K562 (cell line): ENCODE measurements around the gene CCDC7. TPM values are rescaled to one million over a fixed set of nuclear protein-coding genes. Genes with fewer than 3 reads are reported as not detected.
"Not testable (repeated sequence)": the region's sequence is repeated elsewhere in the genome, so short reads cannot be mapped to it uniquely, and the experiment has no call there.

ENCODE experiments used
- ATAC-seq: fragments of 200-7000 bp; cut with Tn5 transposase; 3 replicates; pipeline ENCODE4 v1.9.1; 2020; ENCODE audit warnings: moderate library complexity
- BruUV-seq: library from RNA; stranded (reverse); fragments of 400-500 nt; replicated peaks from 2 replicates; lab custom pipeline; 2021; lab: Mats Ljungman, UMichigan
- CTCF ChIA-PET: fragments of 300-600 bp; formaldehyde crosslinking; extraction: SDS; loops from one replicate; lab custom pipeline; 2021; ENCODE audit warnings: low intra/inter-chr PET ratio; lab: Yijun Ruan, JAX
- POLR2A ChIA-PET: fragments of 300-600, 350-650 bp; sonication (Branson Sonifier 250); formaldehyde crosslinking; extraction: SDS; loops from one replicate; lab custom pipeline; 2021; ENCODE audit warnings: antibody characterized with exemption, inconsistent platforms; lab: Yijun Ruan, JAX
- DNase-seq, 4 experiments: peaks; one replicate each; pipeline versions ENCODE4 v3.0.0 to v3.0.0-alpha.2; 2011 to 2018; ENCODE audit warnings: low spot score in 3 of 4, mixed read lengths in 3 of 4; ENCODE audit errors: extremely low read depth in 1 of 4
- FAIRE-seq: peaks from 2 replicates; lab custom pipeline; 2011; peaks lifted over from hg19 to GRCh38; lab: Jason Lieb, UNC
- H2AFZ ChIP-seq: 2 replicates; pipeline ENCODE4 v1.6.0; 2011; ENCODE audit warnings: low read depth, low read length, control low read depth, inconsistent platforms
- H3K27ac ChIP-seq: fragments of 200-600 bp; 3 replicates; pipeline ENCODE4 v1.8.0; 2011; ENCODE audit warnings: low read depth, mild to moderate bottlenecking, control low read depth, inconsistent platforms, low read length, moderate library complexity, mixed read lengths; ENCODE audit errors: extremely low read depth
- H3K27me3 ChIP-seq, 2 experiments: fragments of 300-600 bp in 1 of 2; 2 replicates in 1 of 2; 3 replicates in 1 of 2; pipeline versions ENCODE4 v1.6.0 to v1.8.0; 2011; ENCODE audit warnings: inconsistent platforms in 2 of 2, low read length in 2 of 2, mild to moderate bottlenecking in 1 of 2, mixed read lengths in 1 of 2, moderate library complexity in 1 of 2; ENCODE audit not compliant: control insufficient read depth in 2 of 2, insufficient read depth in 2 of 2
- H3K36me3 ChIP-seq: fragments of 300-600 bp; 3 replicates; pipeline ENCODE4 v1.8.0; 2011; ENCODE audit warnings: mild to moderate bottlenecking, low read length, inconsistent platforms; ENCODE audit not compliant: control insufficient read depth, insufficient read depth
- H3K4me1 ChIP-seq, 2 experiments: fragments of 200-600 bp in 1 of 2; replicated peaks in 1 of 2; 2 replicates in 1 of 2; 3 replicates in 1 of 2; pipeline versions ENCODE4 v1.5.1 to v1.8.0; 2011; ENCODE audit warnings: inconsistent platforms in 2 of 2, low read length in 2 of 2, mild to moderate bottlenecking in 1 of 2, mixed read lengths in 1 of 2, moderate library complexity in 1 of 2; ENCODE audit not compliant: control insufficient read depth in 2 of 2, insufficient read depth in 2 of 2
- H3K4me2 ChIP-seq: 2 replicates; pipeline ENCODE4 v1.6.1; 2011; ENCODE audit warnings: low read length, control low read depth, inconsistent platforms, mixed read lengths; ENCODE audit not compliant: insufficient read depth
- H3K4me3 ChIP-seq: fragments of 200-600 bp; sonication (generic), shearing (Covaris generic); 2 replicates; pipeline ENCODE4 v1.5.1; 2016; ENCODE audit warnings: control low read depth, inconsistent platforms
- H3K79me2 ChIP-seq: fragments of 200-600 bp; 3 replicates; pipeline ENCODE4 v1.8.0; 2011; ENCODE audit warnings: low read length, inconsistent platforms; ENCODE audit not compliant: control insufficient read depth, insufficient read depth
- H3K9ac ChIP-seq, 2 experiments: 2 replicates each; pipeline versions ENCODE4 v1.6.0 to v1.6.1; 2011; ENCODE audit warnings: low read depth in 2 of 2, low read length in 2 of 2, control low read depth in 1 of 2, inconsistent platforms in 1 of 2, mild to moderate bottlenecking in 1 of 2, mixed read lengths in 1 of 2; ENCODE audit not compliant: insufficient read depth in 1 of 2
- H3K9me1 ChIP-seq: one replicate; pipeline ENCODE4 v1.6.0; 2011; ENCODE audit warnings: inconsistent platforms, mild to moderate bottlenecking, low read length, moderate library complexity; ENCODE audit not compliant: control insufficient read depth, insufficient read depth
- H3K9me3 ChIP-seq: replicated peaks from 2 replicates; pipeline ENCODE4 v1.5.1; 2011; ENCODE audit warnings: low read depth, low read length, inconsistent platforms; ENCODE audit not compliant: control insufficient read depth, insufficient read depth
- H4K20me1 ChIP-seq: replicated peaks from 2 replicates; pipeline ENCODE4 v1.6.1; 2011; ENCODE audit warnings: low read length, inconsistent platforms, mixed read lengths; ENCODE audit not compliant: control insufficient read depth, insufficient read depth
- ADNP ChIP-seq: fragments of 200-800 bp; sonication (Bioruptor generic); IDR thresholded peaks from 2 replicates; pipeline ENCODE4 v1.6.1; 2016; ENCODE audit warnings: missing genetic modification characterization, missing compliant biosample characterization
- BHLHE40 ChIP-seq: IDR thresholded peaks from 2 replicates; pipeline ENCODE4 v1.6.1; 2011; ENCODE audit warnings: low read length, improper control_type of control experiment
- C11orf30 ChIP-seq: fragments of 450-650 bp; IDR thresholded peaks from 2 replicates; pipeline ENCODE4 v1.6.1; 2016; ENCODE audit warnings: low read depth, mild to moderate bottlenecking
- FOXA3 ChIP-seq, 2 experiments: fragments of 450-650 bp in 1 of 2; sonication (generic) in 1 of 2; formaldehyde crosslinking; IDR thresholded peaks in 1 of 2; conservative IDR thresholded peaks in 1 of 2; 2 replicates each; pipeline versions ENCODE4 v1.4.0 to v1.8.0; 2020 to 2022; ENCODE audit warnings: mild to moderate bottlenecking in 2 of 2, missing genetic modification reagents in 1 of 2
- JUN ChIP-seq, 2 experiments: sonication (generic) in 1 of 2; formaldehyde crosslinking in 1 of 2; IDR thresholded peaks; 2 replicates each; pipeline versions ENCODE4 v1.6.1 to v1.8.0; 2012 to 2022; ENCODE audit warnings: borderline replicate concordance in 2 of 2, mild to moderate bottlenecking in 2 of 2, improper control_type of control experiment in 1 of 2, low read depth in 1 of 2, low read length in 1 of 2, missing genetic modification reagents in 1 of 2
- MAFF ChIP-seq: IDR thresholded peaks from 2 replicates; pipeline ENCODE4 v1.6.1; 2012; ENCODE audit warnings: low read length, improper control_type of control experiment
- MAFG ChIP-seq: fragments of 450-650 bp; conservative IDR thresholded peaks from 2 replicates; pipeline ENCODE4 v1.6.1; 2016; ENCODE audit warnings: missing genetic modification characterization, missing compliant biosample characterization
- MAFK ChIP-seq: IDR thresholded peaks from 2 replicates; pipeline ENCODE4 v1.6.1; 2011; ENCODE audit warnings: low read length, improper control_type of control experiment
- MEIS2 ChIP-seq: fragments of 450-650 bp; IDR thresholded peaks from 2 replicates; pipeline ENCODE4 v1.6.1; 2014; ENCODE audit warnings: mild to moderate bottlenecking; ENCODE audit not compliant: partially characterized antibody
- MNT ChIP-seq, 2 experiments: fragments of 450-650 bp; conservative IDR thresholded peaks; 2 replicates each; pipeline ENCODE4 v1.6.1; 2017; ENCODE audit warnings: mild to moderate bottlenecking in 2 of 2, moderate library complexity in 2 of 2
- NFE2 ChIP-seq: IDR thresholded peaks from 2 replicates; pipeline ENCODE4 v1.6.1; 2014; ENCODE audit warnings: antibody characterized with exemption, low read depth
- NFE2L1 ChIP-seq: fragments of 450-650 bp; IDR thresholded peaks from 2 replicates; pipeline ENCODE4 v1.6.1; 2016; ENCODE audit warnings: missing genetic modification characterization, low read depth, mild to moderate bottlenecking, missing compliant biosample characterization, moderate library complexity, borderline replicate concordance
- PHF21A ChIP-seq: fragments of 450-650 bp; IDR thresholded peaks from 2 replicates; pipeline ENCODE4 v1.6.1; 2017; ENCODE audit warnings: low read depth, borderline replicate concordance
- RBM14 ChIP-seq: fragments of 200-400 bp; formaldehyde crosslinking; IDR thresholded peaks from 2 replicates; pipeline ENCODE4 v1.6.1; 2018; ENCODE audit warnings: low read depth, mild to moderate bottlenecking, low read length, moderate library complexity, borderline replicate concordance; ENCODE audit not compliant: insufficient read depth
- SIN3B ChIP-seq: fragments of 450-650 bp; IDR thresholded peaks from 2 replicates; pipeline ENCODE4 v1.6.1; 2017; ENCODE audit warnings: low read depth, mild to moderate bottlenecking, moderate library complexity
- SMAD1 ChIP-seq: fragments of 150-350 bp; IDR thresholded peaks from 2 replicates; pipeline ENCODE4 v1.6.1; 2014; ENCODE audit warnings: low read length, low read depth; ENCODE audit not compliant: partially characterized antibody
- SPI1 ChIP-seq: IDR thresholded peaks from 2 replicates; pipeline ENCODE4 v1.6.1; 2011; ENCODE audit warnings: low read depth, low read length, control low read depth, borderline replicate concordance
- ZNF316 ChIP-seq: fragments of 450-650 bp; IDR thresholded peaks from 2 replicates; pipeline ENCODE4 v1.6.1; 2016
- ZNF699 ChIP-seq: fragments of 250-450 bp; sonication (Bioruptor Pico); IDR thresholded peaks from 2 replicates; pipeline ENCODE4 v1.8.0; 2021; ENCODE audit warnings: mild to moderate bottlenecking, moderate library complexity; ENCODE audit not compliant: insufficient replicate concordance
- ZNF79 ChIP-seq: fragments of 250-450 bp; sonication (Bioruptor Pico); IDR thresholded peaks from 2 replicates; pipeline ENCODE4 v1.4.0; 2020; ENCODE audit warnings: low read depth, mild to moderate bottlenecking, moderate library complexity
- WGBS: fragments of 100-300 bp; shearing (Covaris generic); methylation state at CpG from one replicate; pipeline ENCODE4 v1.1.6; 2016; ENCODE audit warnings: low coverage, mixed read lengths; ENCODE audit not compliant: insufficient coverage; ENCODE audit errors: missing lambda C conversion rate; 5-methylcytosine and 5-hydroxymethylcytosine counted together
- in situ Hi-C: fragments of 300-500 bp; cut with MboI; formaldehyde crosslinking; loops from 4 replicates; pipeline ENCODE4 v1.15.0; 2018; ENCODE audit warnings: inconsistent platforms, mixed read lengths
- intact Hi-C: fragments of 100-400 bp; cut with micrococcal nuclease; formaldehyde crosslinking; loops from 2 replicates; pipeline ENCODE4 v1.14.2; 2022
- polyA plus RNA-seq, 8 experiments: library from polyadenylated mRNA; depleted of rRNA in 4 of 8; stranded (reverse) in 5 of 8; unstranded in 3 of 8; fragments of >200 nt; fragmentation: Nextera tagmentation in 2 of 8; fragmentation: Illumina TruSeq in 1 of 8; extraction: Ambion mirVana in 2 of 8; extraction: Trizol in 1 of 8; gene quantifications; 2 replicates each; pipeline versions ENCODE4 v1.2.1 to v1.2.3, GENCODE V29; 2011 to 2014; ENCODE audit warnings: inconsistent platforms in 1 of 8, missing spikeins in 1 of 8
- total RNA-seq, 7 experiments: library from RNA; depleted of rRNA in 6 of 7; stranded (reverse); fragments of >200 nt in 6 of 7; fragmentation: Illumina TruSeq in 2 of 7; extraction: Trizol in 2 of 7; gene quantifications; 2 replicates each; pipeline versions ENCODE4 v1.2.1 to v1.2.3, GENCODE V29; 2011 to 2021; ENCODE audit warnings: low replicate concordance in 1 of 7
- TF ChIP-seq, protein P1 (sequence below): fragments of 250-450 bp; sonication (Bioruptor Pico); IDR thresholded peaks from 2 replicates; pipeline ENCODE4 v1.8.0; 2021; ENCODE audit warnings: borderline replicate concordance, mild to moderate bottlenecking, moderate library complexity; ENCODE audit not compliant: poor library complexity, severe bottlenecking

Gene CCDC7
- total and polyA plus RNA-seq, 9 of the 15 experiments (the other 6 are each of a cell fraction or from before 2014, with no cell fraction given): 1.5 to 6.6 (median 2.7) TPM

DNA sequence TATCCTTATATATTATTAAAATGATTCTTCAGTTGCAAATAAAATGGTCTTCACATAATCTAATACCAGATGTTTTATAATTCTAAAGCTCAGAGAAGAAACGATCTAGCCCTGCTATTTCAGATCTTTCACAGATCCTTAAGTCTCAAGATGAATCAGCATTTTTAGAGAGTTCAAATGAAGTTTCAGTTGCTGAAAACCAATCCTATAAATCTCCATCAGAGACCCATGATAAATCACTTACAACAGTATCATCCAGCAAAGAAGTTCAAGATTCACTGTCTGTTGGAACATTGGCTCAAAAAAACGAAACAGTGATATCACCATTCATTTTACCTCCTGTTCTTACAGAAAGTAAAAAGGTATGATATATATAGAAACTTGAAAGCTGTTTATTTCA is 137.0 kb downstream of the CCDC7 start (continued):
- TF ChIP-seq SMAD1 (no peak), MAFG (tag) (peak; percentile 89), MAFK (peak; percentile 70), MAFF (peak; percentile 74), FOXA3 (CRISPR knock-in tag; conservative IDR thresholded peaks at IDR 0.05 in 1 of 2, IDR thresholded peaks at IDR 0.05 in 1 of 2) (no peak), SIN3B (no peak), ADNP (tag) (no peak), JUN (IDR thresholded peaks at IDR 0.05; ENCODE audit: borderline replicate concordance, low read depth, low read length) (no peak), JUN (CRISPR knock-in tag; IDR thresholded peaks at IDR 0.05; ENCODE audit: borderline replicate concordance) (no peak), NFE2L1 (peak; percentile 67; the same call in 1 of the 2 replicates), BHLHE40 (no peak), ZNF316 (peak; percentile 89), RBM14 (no peak), MEIS2 (peak; percentile 61), C11orf30 (peak; percentile 85), MNT (conservative IDR thresholded peaks at IDR 0.05) (0 out of 4 replicates have a peak, but pooled peaks of 1 of the 2 experiments have one; percentile 26), NFE2 (peak; percentile 85), ZNF79 (CRISPR knock-in tag) (no peak), ZNF699 (no peak), SPI1 (no peak), PHF21A (no peak)
- TF ChIP-seq, protein P1, sequence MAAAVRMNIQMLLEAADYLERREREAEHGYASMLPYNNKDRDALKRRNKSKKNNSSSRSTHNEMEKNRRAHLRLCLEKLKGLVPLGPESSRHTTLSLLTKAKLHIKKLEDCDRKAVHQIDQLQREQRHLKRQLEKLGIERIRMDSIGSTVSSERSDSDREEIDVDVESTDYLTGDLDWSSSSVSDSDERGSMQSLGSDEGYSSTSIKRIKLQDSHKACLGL: no peak

GRCh38 chr10:32598022-32598421 is 152.1 kb downstream of the CCDC7 start:
- intact Hi-C loops, BruUV-seq: not testable (repeated sequence)
- WGBS: 0% methylated on average over 4 of the region's 5 CpGs

More at GRCh38 chr10:32598022-32598421, 152.1 kb downstream of the CCDC7 start:
- H3K27me3 ChIP-seq, CTCF ChIA-PET, H3K4me2 ChIP-seq, DNase-seq, POLR2A ChIA-PET, H3K79me2 ChIP-seq, in situ Hi-C loops, H3K27ac ChIP-seq, FAIRE-seq, H3K4me1 ChIP-seq, H3K9me1 ChIP-seq, H2AFZ ChIP-seq, ATAC-seq, H3K9me3 ChIP-seq, H3K4me3 ChIP-seq, H3K9ac ChIP-seq, H4K20me1 ChIP-seq, H3K36me3 ChIP-seq: not testable (repeated sequence)
